Measurements from ENCODE around the gene CRTC1.

GRCh38 chr19:18718015-18718526 lies 34.6 kb downstream of the CRTC1 start:
- TF ChIP-seq SNAI2 (CRISPR knock-in tag; IDR thresholded peaks at IDR 0.05) (no peak), ARNTL (CRISPR knock-in tag; IDR thresholded peaks at IDR 0.05; ENCODE audit: borderline replicate concordance, low read depth) (no peak), ZC3H10 (CRISPR knock-in tag; IDR thresholded peaks at IDR 0.05) (no peak), PATZ1 (CRISPR knock-in tag; IDR thresholded peaks at IDR 0.05; ENCODE audit: borderline replicate concordance) (no peak), TOX (CRISPR knock-in tag; IDR thresholded peaks at IDR 0.05; ENCODE audit: borderline replicate concordance) (no peak), ZFP30 (CRISPR knock-in tag; IDR thresholded peaks at IDR 0.05) (no peak), ZNF8 (CRISPR knock-in tag; IDR thresholded peaks at IDR 0.05) (no peak), PPARA (CRISPR knock-in tag; IDR thresholded peaks at IDR 0.05; ENCODE audit: borderline replicate concordance) (no peak), ZFP3 (CRISPR knock-in tag; IDR thresholded peaks at IDR 0.05) (no peak), CREB5 (CRISPR knock-in tag; IDR thresholded peaks at IDR 0.05; ENCODE audit: low read depth) (no peak), ZNF70 (CRISPR knock-in tag; IDR thresholded peaks at IDR 0.05) (no peak), RARB (CRISPR knock-in tag; IDR thresholded peaks at IDR 0.05) (no peak)

Data from SK-N-SH treated with all-trans-retinoic acid at 6 μM for 48 hours (cell line).